ENCODE data around the gene PPP2R2D. TPM values are rescaled to one million over a fixed set of nuclear protein-coding genes. Genes with fewer than 3 reads are reported as not detected.

The PPP2R2D gene
- total RNA-seq, 6 experiments from 2014 or later = 22.9 to 28.1 (median 24.5) TPM

GRCh38 chr10:131920151-131920550 is 19.3 kb downstream of the PPP2R2D start:
- no peak for TF ChIP-seq CTCF (IDR thresholded peaks at IDR 0.05)
- Mint-ChIP-seq H3K36me3 (ENCODE audit: low read depth) (peaks cover 27% of the 10 kb centered on the region), H3K4me1 (ENCODE audit: low read depth) (peaks cover 14% of the 10 kb centered on the region), H3K27me3 (ENCODE audit: insufficient read depth) (no peaks in the 10 kb centered on the region; the same call in 1 of the 2 replicates), H3K4me3 (no peak overlapping the region), H3K27ac (no peak overlapping the region), H3K9me3 (peaks cover 10% of the 10 kb centered on the region)
- DNase-seq = no peak

GRCh38 chr10:131920693-131921092 is 19.9 kb downstream of the PPP2R2D start:
- Mint-ChIP-seq H3K27ac (no peak overlapping the region), H3K9me3 (peaks cover 15% of the 10 kb centered on the region), H3K4me3 (no peak overlapping the region), H3K4me1 (ENCODE audit: low read depth) (peaks cover 14% of the 10 kb centered on the region), H3K27me3 (ENCODE audit: insufficient read depth) (no peaks in the 10 kb centered on the region; the same call in 1 of the 2 replicates), H3K36me3 (ENCODE audit: low read depth) (peaks cover 32% of the 10 kb centered on the region)
- DNase-seq = no peak
- TF ChIP-seq CTCF (IDR thresholded peaks at IDR 0.05) = no peak

GRCh38 chr10:131921184-131921583 is 20.4 kb downstream of the PPP2R2D start:
- H3K36me3 Mint-ChIP-seq (ENCODE audit: low read depth) = peaks cover 37% of the 10 kb centered on the region
- no peak overlapping the region for H3K4me3 Mint-ChIP-seq
- H3K27ac Mint-ChIP-seq = no peak overlapping the region
- no peak for TF ChIP-seq CTCF (IDR thresholded peaks at IDR 0.05)
- peaks cover 14% of the 10 kb centered on the region for H3K4me1 Mint-ChIP-seq (ENCODE audit: low read depth)
- H3K9me3 Mint-ChIP-seq = peaks cover 15% of the 10 kb centered on the region
- no peaks in the 10 kb centered on the region; the same call in 1 of the 2 replicates for H3K27me3 Mint-ChIP-seq (ENCODE audit: insufficient read depth)
- DNase-seq = no peak

- Mint-ChIP-seq H3K27me3 (ENCODE audit: insufficient read depth) (no peaks in the 10 kb centered on the region; the same call in 1 of the 2 replicates), H3K4me1 (ENCODE audit: low read depth) (peaks cover 22% of the 10 kb centered on the region), H3K9me3 (peaks cover 15% of the 10 kb centered on the region), H3K4me3 (no peak overlapping the region), H3K36me3 (ENCODE audit: low read depth) (peaks cover 44% of the 10 kb centered on the region), H3K27ac (no peak overlapping the region)
- DNase-seq = no peak
- no peak for TF ChIP-seq CTCF (IDR thresholded peaks at IDR 0.05)
Observed at GRCh38 chr10:131923038-131923756, 22.4 kb downstream of the PPP2R2D start.

GRCh38 chr10:131925011-131925649 is 24.3 kb downstream of the PPP2R2D start:
- H3K27me3 Mint-ChIP-seq (ENCODE audit: insufficient read depth) = no peaks in the 10 kb centered on the region
- peaks cover 38% of the 10 kb centered on the region for H3K36me3 Mint-ChIP-seq (ENCODE audit: low read depth)
- no peak for DNase-seq
- TF ChIP-seq CTCF (IDR thresholded peaks at IDR 0.05) = no peak
- H3K4me1 Mint-ChIP-seq (ENCODE audit: low read depth) = peaks cover 29% of the 10 kb centered on the region
- H3K4me3 Mint-ChIP-seq = no peak overlapping the region
- H3K9me3 Mint-ChIP-seq = peaks cover 9% of the 10 kb centered on the region
- H3K27ac Mint-ChIP-seq = no peak overlapping the region
